ENCODE data around the gene ARHGEF28. TPM values are rescaled to one million over a fixed set of nuclear protein-coding genes. Genes with fewer than 3 reads are reported as not detected.

ARHGEF28 gene
- total and polyA plus RNA-seq, 2 of the 13 experiments (the other 11 are each of a cell fraction or from before 2014, with no cell fraction given), result 17.4 to 34.1 TPM

GRCh38 chr5:73823508-73823925 is 197.5 kb downstream of the ARHGEF28 start (continued):
- TF ChIP-seq NCOR1 (IDR thresholded peaks at IDR 0.05; ENCODE audit: borderline replicate concordance, low read length) (peak; percentile 86; the same call in 1 of the 2 replicates), SNRNP70 (IDR thresholded peaks at IDR 0.05; ENCODE audit: low read depth, low read length) (no peak), SATB2 (CRISPR knock-in tag; IDR thresholded peaks at IDR 0.05) (peak; percentile 78), ZNF644 (CRISPR knock-in tag; IDR thresholded peaks at IDR 0.05; ENCODE audit: low read depth) (peak; percentile 68; the same call in 1 of the 2 replicates), SOX13 (IDR thresholded peaks at IDR 0.05) (no peak), SOX13 (CRISPR knock-in tag; conservative IDR thresholded peaks at IDR 0.05 in 1 of 2, IDR thresholded peaks at IDR 0.05 in 1 of 2) (peak in 1 of 2 experiments; percentile 86; a peak in 2 of 4 replicates), ZNF557 (CRISPR knock-in tag; IDR thresholded peaks at IDR 0.05) (no peak), ZBTB34 (CRISPR knock-in tag; IDR thresholded peaks at IDR 0.05) (no peak), ZNF24 (IDR thresholded peaks at IDR 0.05) (peak; percentile 65; the same call in 1 of the 2 replicates), HNF4G (IDR thresholded peaks at IDR 0.05; ENCODE audit: borderline replicate concordance, low read depth, low read length) (peak; percentile 76), HNF4G (CRISPR knock-in tag; IDR thresholded peaks at IDR 0.05; ENCODE audit: borderline replicate concordance, low read depth) (no peak), CEBPG (CRISPR knock-in tag; IDR thresholded peaks at IDR 0.05) (peak; percentile 76), AHDC1 (CRISPR knock-in tag; IDR thresholded peaks at IDR 0.05; ENCODE audit: borderline replicate concordance) (peak; percentile 69; the same call in 1 of the 2 replicates), PHF5A (CRISPR knock-in tag; IDR thresholded peaks at IDR 0.05; ENCODE audit: low read depth, unreplicated experiment) (peak; percentile 72), ZIK1 (CRISPR knock-in tag; IDR thresholded peaks at IDR 0.05; ENCODE audit: borderline replicate concordance, low read depth) (no peak), SKIL (CRISPR knock-in tag; IDR thresholded peaks at IDR 0.05; ENCODE audit: borderline replicate concordance) (peak; percentile 68; the same call in 1 of the 2 replicates)
- TF ChIP-seq, protein P1, sequence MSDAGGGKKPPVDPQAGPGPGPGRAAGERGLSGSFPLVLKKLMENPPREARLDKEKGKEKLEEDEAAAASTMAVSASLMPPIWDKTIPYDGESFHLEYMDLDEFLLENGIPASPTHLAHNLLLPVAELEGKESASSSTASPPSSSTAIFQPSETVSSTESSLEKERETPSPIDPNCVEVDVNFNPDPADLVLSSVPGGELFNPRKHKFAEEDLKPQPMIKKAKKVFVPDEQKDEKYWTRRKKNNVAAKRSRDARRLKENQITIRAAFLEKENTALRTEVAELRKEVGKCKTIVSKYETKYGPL (CRISPR knock-in tag; IDR thresholded peaks at IDR 0.05), result no peak
- TF ChIP-seq, protein P2, sequence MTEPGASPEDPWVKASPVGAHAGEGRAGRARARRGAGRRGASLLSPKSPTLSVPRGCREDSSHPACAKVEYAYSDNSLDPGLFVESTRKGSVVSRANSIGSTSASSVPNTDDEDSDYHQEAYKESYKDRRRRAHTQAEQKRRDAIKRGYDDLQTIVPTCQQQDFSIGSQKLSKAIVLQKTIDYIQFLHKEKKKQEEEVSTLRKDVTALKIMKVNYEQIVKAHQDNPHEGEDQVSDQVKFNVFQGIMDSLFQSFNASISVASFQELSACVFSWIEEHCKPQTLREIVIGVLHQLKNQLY (CRISPR knock-in tag; IDR thresholded peaks at IDR 0.05), result peak; percentile 69
